ENCODE data around the gene UTF1.
"Not testable (repeated sequence)": the region's sequence is repeated elsewhere in the genome, so short reads cannot be mapped to it uniquely, and the experiment has no call there.

DNA sequence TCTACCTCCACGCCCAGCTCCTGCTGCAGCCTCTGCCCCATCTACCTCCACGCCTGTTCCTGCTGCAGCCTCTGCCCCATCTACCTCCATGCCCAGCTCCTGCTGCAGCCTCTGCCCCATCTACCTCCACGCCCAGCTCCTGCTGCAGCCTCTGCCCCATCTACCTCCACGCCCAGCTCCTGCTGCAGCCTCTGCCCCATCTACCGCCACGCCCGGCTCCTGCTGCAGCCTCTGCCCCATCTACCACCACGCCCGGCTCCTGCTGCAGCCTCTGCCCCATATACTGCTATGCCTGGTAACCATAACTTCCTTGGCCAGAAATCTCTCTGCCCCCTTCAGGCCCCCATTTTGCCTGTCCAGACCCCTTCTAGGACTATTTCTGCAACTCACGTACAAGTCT lies 35.0 kb downstream of the UTF1 start:
- TF ChIP-seq EZH2phosphoT487 (IDR thresholded peaks at IDR 0.05), result not testable (repeated sequence)
- TF ChIP-seq, protein P1, sequence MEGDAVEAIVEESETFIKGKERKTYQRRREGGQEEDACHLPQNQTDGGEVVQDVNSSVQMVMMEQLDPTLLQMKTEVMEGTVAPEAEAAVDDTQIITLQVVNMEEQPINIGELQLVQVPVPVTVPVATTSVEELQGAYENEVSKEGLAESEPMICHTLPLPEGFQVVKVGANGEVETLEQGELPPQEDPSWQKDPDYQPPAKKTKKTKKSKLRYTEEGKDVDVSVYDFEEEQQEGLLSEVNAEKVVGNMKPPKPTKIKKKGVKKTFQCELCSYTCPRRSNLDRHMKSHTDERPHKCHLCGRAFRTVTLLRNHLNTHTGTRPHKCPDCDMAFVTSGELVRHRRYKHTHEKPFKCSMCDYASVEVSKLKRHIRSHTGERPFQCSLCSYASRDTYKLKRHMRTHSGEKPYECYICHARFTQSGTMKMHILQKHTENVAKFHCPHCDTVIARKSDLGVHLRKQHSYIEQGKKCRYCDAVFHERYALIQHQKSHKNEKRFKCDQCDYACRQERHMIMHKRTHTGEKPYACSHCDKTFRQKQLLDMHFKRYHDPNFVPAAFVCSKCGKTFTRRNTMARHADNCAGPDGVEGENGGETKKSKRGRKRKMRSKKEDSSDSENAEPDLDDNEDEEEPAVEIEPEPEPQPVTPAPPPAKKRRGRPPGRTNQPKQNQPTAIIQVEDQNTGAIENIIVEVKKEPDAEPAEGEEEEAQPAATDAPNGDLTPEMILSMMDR (IDR thresholded peaks at IDR 0.05), result not testable (repeated sequence)
